ENCODE results near the gene TES. TPM values are rescaled to one million over a fixed set of nuclear protein-coding genes. Genes with fewer than 3 reads are reported as not detected.

Gene TES, protein sequence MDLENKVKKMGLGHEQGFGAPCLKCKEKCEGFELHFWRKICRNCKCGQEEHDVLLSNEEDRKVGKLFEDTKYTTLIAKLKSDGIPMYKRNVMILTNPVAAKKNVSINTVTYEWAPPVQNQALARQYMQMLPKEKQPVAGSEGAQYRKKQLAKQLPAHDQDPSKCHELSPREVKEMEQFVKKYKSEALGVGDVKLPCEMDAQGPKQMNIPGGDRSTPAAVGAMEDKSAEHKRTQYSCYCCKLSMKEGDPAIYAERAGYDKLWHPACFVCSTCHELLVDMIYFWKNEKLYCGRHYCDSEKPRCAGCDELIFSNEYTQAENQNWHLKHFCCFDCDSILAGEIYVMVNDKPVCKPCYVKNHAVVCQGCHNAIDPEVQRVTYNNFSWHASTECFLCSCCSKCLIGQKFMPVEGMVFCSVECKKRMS
- total RNA-seq (2022; extraction: Qiagen RNA extraction; ENCODE audit: low read depth), result 53.0 to 65.7 TPM (median 58.4 TPM) in 5 replicates

DNA sequence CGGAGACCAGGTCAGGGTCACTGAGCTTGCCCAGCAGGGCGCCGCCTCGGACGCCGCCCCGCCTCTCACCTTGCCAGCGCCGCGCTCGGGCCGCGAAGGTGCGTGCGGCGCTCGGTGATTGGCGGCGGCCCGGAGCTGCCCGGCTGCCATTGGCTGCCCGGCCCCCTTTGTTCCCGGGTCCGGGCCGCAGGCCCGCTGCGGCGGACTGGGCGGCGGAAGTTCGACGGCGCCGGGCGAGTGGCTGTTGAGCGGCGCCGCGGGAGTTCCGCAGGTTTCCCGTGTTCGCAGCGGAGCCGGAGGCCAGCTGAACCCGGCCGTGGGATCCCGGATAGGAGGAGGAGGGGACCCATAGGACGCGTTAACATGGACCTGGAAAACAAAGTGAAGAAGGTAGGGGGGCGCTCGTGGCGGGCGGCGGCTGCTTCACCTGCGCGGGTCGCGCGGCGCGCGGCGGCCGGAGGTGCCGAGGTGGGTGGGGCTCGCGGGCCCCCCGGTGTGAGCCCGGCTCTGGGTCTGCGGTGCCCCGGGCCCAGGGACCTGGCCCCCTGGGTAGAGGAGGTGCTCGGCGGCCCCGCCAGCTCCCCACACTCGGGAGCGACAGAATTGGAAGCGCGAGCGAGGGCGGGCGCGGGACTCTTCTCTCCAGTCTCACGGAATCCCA lies at the start of gene TES:
Gene TES, plus strand, starts transcription at position 195 of the 661 bp plus-strand sequence. Its CDS starts 169 bp downstream, at position 364.

Other genes with a start within 250 kb of the TES start
- gene TFEC, start 179.8 kb upstream of the TES start, total RNA-seq (2022; extraction: Qiagen RNA extraction; ENCODE audit: low read depth), result 0.06 TPM in 1 of 5 replicates, not detected in the others

Data from A549 treated with RU486 at 1 μM for 4 hours (cell line).